PC-3 (cell line): ENCODE data around the gene STPG4.

Source experiments
- CTCF ChIP-seq: fragments of 300-600 bp; sonication (generic); conservative IDR thresholded peaks from 2 replicates; pipeline ENCODE4 v1.5.1; 2017; ENCODE audit warnings: antibody characterized with exemption, low read depth, mild to moderate bottlenecking, low read length
- EZH2 ChIP-seq: fragments of 300-600 bp; sonication (generic); IDR thresholded peaks from one replicate; pipeline ENCODE4 v1.6.1; 2017; ENCODE audit warnings: antibody characterized with exemption, mild to moderate bottlenecking, low read length; ENCODE audit not compliant: unreplicated experiment
- EZH2phosphoT487 ChIP-seq: fragments of 300-600 bp; sonication (generic); IDR thresholded peaks from 2 replicates; pipeline ENCODE4 v1.6.1; 2018; ENCODE audit warnings: mild to moderate bottlenecking, antibody characterized with exemption, low read length, borderline replicate concordance

DNA sequence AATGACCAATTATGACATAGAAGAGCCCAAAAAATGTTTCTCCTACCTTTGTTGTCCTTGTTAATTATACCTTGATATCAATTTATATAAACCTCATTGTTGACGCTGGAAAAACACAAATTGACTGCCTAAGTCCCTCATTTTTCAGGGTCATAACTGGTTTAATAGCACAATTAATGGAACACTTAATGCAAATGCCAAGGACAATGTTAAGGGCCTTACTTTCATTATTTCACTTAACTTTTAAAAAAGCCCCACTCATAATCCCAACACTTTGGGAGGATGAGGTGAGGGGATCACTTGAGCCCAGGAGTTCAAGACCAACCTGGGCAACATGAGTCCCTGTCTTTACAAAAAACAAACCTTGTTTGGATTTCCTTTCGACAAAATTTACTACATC lies 3.5 kb upstream of the STPG4 start:
- TF ChIP-seq CTCF = no peak
- TF ChIP-seq EZH2phosphoT487 = no peak
- TF ChIP-seq EZH2 = no peak
